ENCODE results near the gene UPP1.

UPP1 gene

GRCh38 chr7:48085433-48085791 is 3.7 kb upstream of the UPP1 start:
- no peak for DNase-seq (ENCODE audit: low read depth in 2 of 3, low spot score in 1 of 3)

GRCh38 chr7:48085942-48086341 is 3.1 kb upstream of the UPP1 start:
- no peak for DNase-seq (ENCODE audit: low read depth in 2 of 3, low spot score in 1 of 3)

- DNase-seq (ENCODE audit: low read depth in 2 of 3, low spot score in 1 of 3) = no peak
These were observed 1.7 kb upstream of the UPP1 start for GRCh38 chr7:48087349-48087748.

- DNase-seq (ENCODE audit: low read depth in 2 of 3, low spot score in 1 of 3) = no peak
These were observed 463 bp upstream of the UPP1 start for GRCh38 chr7:48088559-48089045.

GRCh38 chr7:48090095-48090805 is 1.2 kb downstream of the UPP1 start:
- DNase-seq (ENCODE audit: low read depth in 2 of 3, low spot score in 1 of 3) = no peak

GRCh38 chr7:48091506-48092433 is 2.7 kb downstream of the UPP1 start:
- no peak for DNase-seq (ENCODE audit: low read depth in 2 of 3, low spot score in 1 of 3)

GRCh38 chr7:48094861-48095293 is 5.8 kb downstream of the UPP1 start:
- no peak for DNase-seq (ENCODE audit: low read depth in 2 of 3, low spot score in 1 of 3)

- DNase-seq (ENCODE audit: low read depth in 2 of 3, low spot score in 1 of 3) = no peak
These were observed 7.2 kb downstream of the UPP1 start for GRCh38 chr7:48096273-48096672.

- DNase-seq (ENCODE audit: low read depth in 2 of 3, low spot score in 1 of 3) = no peak
These were observed 8.6 kb downstream of the UPP1 start for GRCh38 chr7:48097521-48098231.

GRCh38 chr7:48098846-48099245 is 9.8 kb downstream of the UPP1 start:
- no peak for DNase-seq (ENCODE audit: low read depth in 2 of 3, low spot score in 1 of 3)

GRCh38 chr7:48099781-48100180 is 10.7 kb downstream of the UPP1 start:
- no peak for DNase-seq (ENCODE audit: low read depth in 2 of 3, low spot score in 1 of 3)

GRCh38 chr7:48101352-48101751 is 12.3 kb downstream of the UPP1 start:
- no peak for DNase-seq (ENCODE audit: low read depth in 2 of 3, low spot score in 1 of 3)

GRCh38 chr7:48101968-48102367 is 12.9 kb downstream of the UPP1 start:
- no peak for DNase-seq (ENCODE audit: low read depth in 2 of 3, low spot score in 1 of 3)

- DNase-seq (ENCODE audit: low read depth in 2 of 3, low spot score in 1 of 3) = no peak
These were observed 13.5 kb downstream of the UPP1 start for GRCh38 chr7:48102530-48102929.

GRCh38 chr7:48105045-48105444 is 16.0 kb downstream of the UPP1 start:
- no peak for DNase-seq (ENCODE audit: low read depth in 2 of 3, low spot score in 1 of 3)

- DNase-seq (ENCODE audit: low read depth in 2 of 3, low spot score in 1 of 3) = no peak
These were observed 18.0 kb downstream of the UPP1 start for GRCh38 chr7:48106906-48107659.

- no peak for DNase-seq (ENCODE audit: low read depth in 2 of 3, low spot score in 1 of 3)
These were observed 18.9 kb downstream of the UPP1 start for GRCh38 chr7:48107926-48108472.

GRCh38 chr7:48108959-48109847 is 20.1 kb downstream of the UPP1 start:
- no peak for DNase-seq (ENCODE audit: low read depth in 2 of 3, low spot score in 1 of 3)

- DNase-seq (ENCODE audit: low read depth in 2 of 3, low spot score in 1 of 3) = peak; percentile 74 to 94 (median 79)
These were observed 21.0 kb downstream of the UPP1 start for GRCh38 chr7:48109848-48110663.
